Kidney (tissue), 14 donors: ENCODE data around the gene KIAA0930. TPM values are rescaled to one million over a fixed set of nuclear protein-coding genes. Genes with fewer than 3 reads are reported as not detected.

Experiments
- DNase-seq, 5 donors: peaks; one replicate each; pipeline ENCODE4 v3.0.0-alpha.2; 2013 to 2020
- FAIRE-seq: peaks from 2 replicates; lab custom pipeline; 2012; peaks lifted over from hg19 to GRCh38; lab: Jason Lieb, UNC
- H3K27ac ChIP-seq, 2 donors: one replicate each; pipeline ENCODE4 v1.7.0; 2013; ENCODE audit warnings: low read depth in 2 of 2, low read length in 2 of 2, inconsistent platforms in 1 of 2
- H3K27me3 ChIP-seq: one replicate; pipeline ENCODE4 v1.7.1; 2013; ENCODE audit warnings: low read length, inconsistent platforms; ENCODE audit not compliant: control insufficient read depth, insufficient read depth
- H3K36me3 ChIP-seq, 3 donors: one replicate each; pipeline versions ENCODE4 v1.7.0 to v1.7.1; 2013; ENCODE audit warnings: low read length in 3 of 3, control low read depth in 1 of 3, inconsistent platforms in 1 of 3; ENCODE audit not compliant: insufficient read depth in 3 of 3, control insufficient read depth in 2 of 3
- H3K4me1 ChIP-seq, 3 donors: one replicate each; pipeline versions ENCODE4 v1.7.0 to v1.7.1; 2013; ENCODE audit warnings: low read length in 3 of 3, inconsistent platforms in 1 of 3, low read depth in 1 of 3; ENCODE audit not compliant: control insufficient read depth in 2 of 3, insufficient read depth in 2 of 3
- H3K4me3 ChIP-seq, 3 donors: one replicate each; pipeline versions ENCODE4 v1.7.0 to v1.8.1; 2013; ENCODE audit warnings: low read length in 3 of 3, control low read depth in 1 of 3, inconsistent platforms in 1 of 3
- H3K9ac ChIP-seq, 3 donors: one replicate each; pipeline versions ENCODE4 v1.7.0 to v1.7.1; 2013; ENCODE audit warnings: low read length in 3 of 3, control low read depth in 1 of 3, inconsistent platforms in 1 of 3
- H3K9me3 ChIP-seq, 3 donors: one replicate each; pipeline versions ENCODE4 v1.7.0 to v1.7.1; 2013; ENCODE audit warnings: low read length in 3 of 3, control low read depth in 1 of 3, inconsistent platforms in 1 of 3; ENCODE audit not compliant: control insufficient read depth in 2 of 3, insufficient read depth in 1 of 3
- intact Hi-C: fragments of 100-400 bp; cut with DNase I; formaldehyde crosslinking; loops from one replicate; pipeline ENCODE4 v1.11.1; 2022
- polyA plus RNA-seq: library from polyadenylated mRNA; stranded (reverse); fragments of 350-450 nt; fragmentation: Illumina TruSeq; extraction: RNeasy Lipid Tissue Mini Kit (QIAGEN cat#74804); gene quantifications from one replicate; pipeline ENCODE4 v1.2.3, GENCODE V29; 2014; ENCODE audit warnings: low read depth, low replicate concordance; ENCODE audit not compliant: insufficient read depth
- total RNA-seq: library from RNA; stranded (reverse); fragmentation: NEBNext Ultra II Directional; extraction: Animal tissue kit (Norgen Biotek cat#: 25700); gene quantifications from one replicate; pipeline ENCODE4 v1.2.1, GENCODE V29; 2021
- TF ChIP-seq, protein P1 (sequence below): IDR thresholded peaks from 3 replicates; pipeline ENCODE4 v1.5.1; 2012; ENCODE audit warnings: mild to moderate bottlenecking, moderate library complexity, borderline replicate concordance; ENCODE audit not compliant: insufficient read depth; ENCODE audit errors: extremely low read depth
- donor health status: control.
- donor health status: control.
- donor health status: control.
- donor health status: control.
- donor health status: control.
- donor health status: DM: yes; HTN: yes; CAD: no.
- donor health status: Normal renal cell carcinoma (clear cell type).

Gene KIAA0930
- total and polyA plus RNA-seq, 2 donors from 2014 or later, result 26.4 to 55.4 TPM

DNA sequence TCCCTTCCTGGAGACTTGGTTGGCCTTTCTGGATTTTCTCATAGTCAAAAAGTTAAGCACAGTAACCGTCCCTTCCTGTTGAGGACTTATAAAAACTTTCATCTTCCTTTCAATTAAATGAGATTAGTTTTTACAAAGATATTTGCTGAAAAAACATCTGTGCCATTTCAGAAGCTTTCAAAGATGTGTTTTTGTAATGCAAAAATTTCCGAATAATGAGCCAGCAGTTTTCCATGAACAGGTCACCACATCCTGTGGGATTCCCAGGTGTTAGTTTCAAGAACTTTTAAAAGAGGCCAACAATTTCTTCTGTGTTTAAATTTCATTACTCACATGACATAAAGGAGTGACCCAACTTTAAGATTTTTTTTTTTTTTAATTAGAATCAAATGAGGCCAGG lies 58.9 kb downstream of the KIAA0930 start:
- Histone ChIP-seq H3K4me3 (no peak overlapping the region), H3K36me3 (peaks cover 8 to 42% (median 20%) of the 10 kb centered on the region in 3 donors), H3K9me3 (no peaks in the 10 kb centered on the region), H3K4me1 (no peaks in the 10 kb centered on the region), H3K27ac (no peak overlapping the region), H3K9ac (no peak overlapping the region), H3K27me3 (no peaks in the 10 kb centered on the region)
- no peak for DNase-seq
- intact Hi-C loops, result no loop called here
- FAIRE-seq, result no peak
- TF ChIP-seq, protein P1, sequence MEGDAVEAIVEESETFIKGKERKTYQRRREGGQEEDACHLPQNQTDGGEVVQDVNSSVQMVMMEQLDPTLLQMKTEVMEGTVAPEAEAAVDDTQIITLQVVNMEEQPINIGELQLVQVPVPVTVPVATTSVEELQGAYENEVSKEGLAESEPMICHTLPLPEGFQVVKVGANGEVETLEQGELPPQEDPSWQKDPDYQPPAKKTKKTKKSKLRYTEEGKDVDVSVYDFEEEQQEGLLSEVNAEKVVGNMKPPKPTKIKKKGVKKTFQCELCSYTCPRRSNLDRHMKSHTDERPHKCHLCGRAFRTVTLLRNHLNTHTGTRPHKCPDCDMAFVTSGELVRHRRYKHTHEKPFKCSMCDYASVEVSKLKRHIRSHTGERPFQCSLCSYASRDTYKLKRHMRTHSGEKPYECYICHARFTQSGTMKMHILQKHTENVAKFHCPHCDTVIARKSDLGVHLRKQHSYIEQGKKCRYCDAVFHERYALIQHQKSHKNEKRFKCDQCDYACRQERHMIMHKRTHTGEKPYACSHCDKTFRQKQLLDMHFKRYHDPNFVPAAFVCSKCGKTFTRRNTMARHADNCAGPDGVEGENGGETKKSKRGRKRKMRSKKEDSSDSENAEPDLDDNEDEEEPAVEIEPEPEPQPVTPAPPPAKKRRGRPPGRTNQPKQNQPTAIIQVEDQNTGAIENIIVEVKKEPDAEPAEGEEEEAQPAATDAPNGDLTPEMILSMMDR, result no peak

DNA sequence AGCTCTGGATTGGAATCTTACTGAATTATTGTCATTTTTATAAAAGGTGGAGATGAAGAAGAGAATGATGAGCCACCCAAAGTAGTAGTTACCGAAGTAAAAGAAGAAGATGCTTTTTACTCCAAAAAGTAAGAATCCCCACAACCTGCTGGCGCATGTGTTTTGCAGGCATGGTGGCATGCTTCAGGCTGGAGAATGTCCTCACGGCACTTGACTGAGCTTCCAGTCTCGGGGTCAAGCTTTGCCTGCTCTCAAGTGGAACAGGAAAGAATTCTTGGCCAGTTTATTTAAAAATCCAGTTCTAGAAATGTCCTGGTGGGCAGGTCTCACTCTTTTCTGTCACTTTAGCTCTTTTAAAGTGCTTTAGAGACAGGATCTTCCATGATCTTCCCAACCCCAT lies 59.5 kb downstream of the KIAA0930 start:
- intact Hi-C loops, result no loop called here
- Histone ChIP-seq H3K4me1 (no peaks in the 10 kb centered on the region), H3K4me3 (no peak overlapping the region), H3K27ac (no peak overlapping the region), H3K27me3 (no peaks in the 10 kb centered on the region), H3K9me3 (no peaks in the 10 kb centered on the region), H3K36me3 (peaks cover 8 to 47% (median 20%) of the 10 kb centered on the region in 3 donors), H3K9ac (no peak overlapping the region)
- FAIRE-seq, result no peak
- TF ChIP-seq, protein P1, result no peak
- DNase-seq, result no peak

DNA sequence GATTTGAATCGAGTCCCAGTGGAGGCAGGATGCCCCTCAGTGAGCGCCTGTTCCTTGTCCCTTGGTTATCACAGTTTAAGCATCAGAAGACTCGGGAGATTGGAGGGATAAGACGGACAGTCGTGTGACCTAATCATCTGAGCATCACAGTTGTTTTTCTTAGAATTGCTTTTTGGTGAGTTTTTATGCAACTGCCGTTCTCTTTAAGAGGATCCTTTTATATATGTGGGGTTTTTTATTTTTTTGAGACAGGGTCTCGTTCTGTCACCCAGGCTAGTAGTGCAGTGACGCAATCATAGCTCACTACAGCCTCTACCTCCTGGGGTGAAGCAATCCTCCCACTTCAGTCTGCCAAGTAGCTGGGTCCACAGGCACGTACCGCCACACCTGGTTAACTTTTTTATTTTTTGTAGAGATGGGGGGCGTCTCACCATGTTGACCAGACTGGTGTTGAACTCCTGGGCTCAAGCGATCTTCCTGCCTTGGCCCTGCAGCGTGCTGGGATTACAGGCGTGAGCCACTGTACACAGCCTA lies 60.5 kb downstream of the KIAA0930 start:
- no peak for FAIRE-seq
- Histone ChIP-seq H3K9me3 (no peaks in the 10 kb centered on the region), H3K4me3 (no peak overlapping the region), H3K27ac (no peak overlapping the region), H3K4me1 (no peaks in the 10 kb centered on the region), H3K27me3 (no peaks in the 10 kb centered on the region), H3K36me3 (peaks cover 8 to 51% (median 21%) of the 10 kb centered on the region in 3 donors), H3K9ac (no peak overlapping the region)
- TF ChIP-seq, protein P1, result no peak
- DNase-seq, result no peak
- intact Hi-C loops, result no loop called here
